Endothelial cell of umbilical vein (primary cell): ENCODE measurements around the gene CD248. TPM values are rescaled to one million over a fixed set of nuclear protein-coding genes. Genes with fewer than 3 reads are reported as not detected.

Experiments
- BruUV-seq: library from RNA; stranded (reverse); fragments of 400-500 nt; replicated peaks from 2 replicates; lab custom pipeline; 2021; lab: Mats Ljungman, UMichigan
- CTCF ChIA-PET: fragments of 300-600, 350-600 bp; sonication (Branson Sonifier 250); formaldehyde crosslinking; loops from one replicate; lab custom pipeline; 2021; ENCODE audit warnings: antibody characterized with exemption, inconsistent platforms; lab: Charles Lee
- POLR2A ChIA-PET: fragments of 300-600, 350-600 bp; sonication (Branson Sonifier 250); formaldehyde crosslinking; loops from one replicate; lab custom pipeline; 2021; ENCODE audit warnings: antibody characterized with exemption, inconsistent platforms; lab: Charles Lee
- DNase-seq: peaks from one replicate; pipeline ENCODE4 v3.0.0-alpha.2; 2011; ENCODE audit warnings: low read depth, low spot score
- FAIRE-seq: peaks from 2 replicates; lab custom pipeline; 2011; peaks lifted over from hg19 to GRCh38; lab: Jason Lieb, UNC
- H2AFZ ChIP-seq: 2 replicates; pipeline ENCODE4 v1.6.0; 2012; ENCODE audit warnings: low read depth, low read length, control low read depth, inconsistent platforms
- H3K27ac ChIP-seq: 2 replicates; pipeline ENCODE4 v1.5.1; 2011; ENCODE audit warnings: low read depth, mild to moderate bottlenecking, control low read depth, low read length, moderate library complexity; ENCODE audit not compliant: insufficient read depth
- H3K27me3 ChIP-seq, 2 experiments: 2 replicates each; pipeline versions ENCODE4 v1.6.0 to v1.6.1; 2011; ENCODE audit warnings: low read length in 2 of 2, mixed read lengths in 1 of 2; ENCODE audit not compliant: control insufficient read depth in 2 of 2, insufficient read depth in 2 of 2
- H3K36me3 ChIP-seq, 2 experiments: 2 replicates in 1 of 2; 3 replicates in 1 of 2; pipeline ENCODE4 v1.5.1; 2011; ENCODE audit warnings: low read length in 2 of 2, mild to moderate bottlenecking in 1 of 2, moderate library complexity in 1 of 2; ENCODE audit not compliant: control insufficient read depth in 2 of 2, insufficient read depth in 2 of 2; ENCODE audit errors: extremely low read depth in 1 of 2
- H3K4me1 ChIP-seq: 3 replicates; pipeline ENCODE4 v1.5.1; 2011; ENCODE audit warnings: mild to moderate bottlenecking, low read length; ENCODE audit not compliant: control insufficient read depth, insufficient read depth; ENCODE audit errors: extremely low read depth
- H3K4me2 ChIP-seq: 2 replicates; pipeline ENCODE4 v1.6.1; 2011; ENCODE audit warnings: low read length, control low read depth, mixed read lengths; ENCODE audit not compliant: insufficient read depth
- H3K4me3 ChIP-seq, 3 experiments: fragments of 200-600 bp in 1 of 3; sonication (generic), shearing (Covaris generic) in 1 of 3; replicated peaks in 1 of 3; 2 replicates each; pipeline ENCODE4 v1.5.1; 2011 to 2016; ENCODE audit warnings: control low read depth in 3 of 3, low read length in 3 of 3, mild to moderate bottlenecking in 2 of 3, inconsistent platforms in 1 of 3, low read depth in 1 of 3, moderate library complexity in 1 of 3; ENCODE audit not compliant: insufficient read depth in 1 of 3
- H3K79me2 ChIP-seq: 2 replicates; pipeline ENCODE4 v1.6.0; 2012; ENCODE audit warnings: low read length, inconsistent platforms; ENCODE audit not compliant: control insufficient read depth, insufficient read depth
- H3K9ac ChIP-seq: replicated peaks from 2 replicates; pipeline ENCODE3; 2011; ENCODE audit warnings: low read length, control low read depth; ENCODE audit not compliant: insufficient read depth; ENCODE audit errors: extremely low read depth
- H3K9me1 ChIP-seq: replicated peaks from 3 replicates; pipeline ENCODE4 v1.6.0; 2011; ENCODE audit warnings: mild to moderate bottlenecking, low read length; ENCODE audit not compliant: control insufficient read depth, insufficient read depth; ENCODE audit errors: extremely low read depth
- H3K9me3 ChIP-seq: replicated peaks from 2 replicates; pipeline ENCODE4 v1.5.1; 2012; ENCODE audit warnings: low read length, inconsistent platforms; ENCODE audit not compliant: control insufficient read depth, insufficient read depth
- H4K20me1 ChIP-seq: replicated peaks from 2 replicates; pipeline ENCODE3; 2011; ENCODE audit warnings: mild to moderate bottlenecking, low read length; ENCODE audit not compliant: control insufficient read depth, insufficient read depth; ENCODE audit errors: extremely low read depth
- CTCF ChIP-seq, 2 donors: IDR thresholded peaks; 1 replicate in 1 of 2; 2 replicates in 1 of 2; pipeline ENCODE4 v1.5.1; 2011; ENCODE audit warnings: low read length in 2 of 2, mild to moderate bottlenecking in 2 of 2, moderate library complexity in 2 of 2, control low read depth in 1 of 2, inconsistent platforms in 1 of 2, low read depth in 1 of 2; ENCODE audit not compliant: insufficient read depth in 1 of 2; ENCODE audit errors: extremely low read depth in 1 of 2
- FOS ChIP-seq: IDR thresholded peaks from 2 replicates; pipeline ENCODE4 v1.6.1; 2011; ENCODE audit warnings: mild to moderate bottlenecking, low read length, moderate library complexity, borderline replicate concordance; ENCODE audit not compliant: insufficient read depth
- GATA2 ChIP-seq: IDR thresholded peaks from 2 replicates; pipeline ENCODE4 v1.7.0; 2011; ENCODE audit warnings: low read depth, mild to moderate bottlenecking, moderate library complexity, mixed read lengths, low read length; ENCODE audit not compliant: insufficient read length, insufficient read depth
- JUN ChIP-seq: IDR thresholded peaks from 2 replicates; pipeline ENCODE4 v1.6.1; 2011; ENCODE audit warnings: borderline replicate concordance, low read depth; ENCODE audit not compliant: insufficient read length, insufficient read depth
- MYC ChIP-seq: IDR thresholded peaks from one replicate; pipeline ENCODE4 v1.6.1; 2011; ENCODE audit warnings: mild to moderate bottlenecking, low read depth, low read length
- POLR2A ChIP-seq: IDR thresholded peaks from 2 replicates; pipeline ENCODE4 v1.6.1; 2012; ENCODE audit warnings: low read depth, mild to moderate bottlenecking, control low read depth, low read length
- POLR2AphosphoS5 ChIP-seq: IDR thresholded peaks from 2 replicates; pipeline ENCODE4 v1.6.1; 2012; ENCODE audit warnings: low read depth, mild to moderate bottlenecking, control low read depth, low read length, moderate library complexity; ENCODE audit not compliant: insufficient read depth
- dilution Hi-C: fragments of 300-500 bp; cut with MboI; formaldehyde crosslinking; loops from one replicate; pipeline ENCODE4 v1.15.0; 2019; ENCODE audit warnings: low sequenced_read_pairs; ENCODE audit not compliant: extremely low pct_ligation_motif_present
- intact Hi-C: fragments of 100-400 bp; cut with micrococcal nuclease; formaldehyde crosslinking; loops from one replicate; pipeline ENCODE4 v1.10.0; 2022
- polyA plus RNA-seq, 4 experiments: library from polyadenylated mRNA; depleted of rRNA in 3 of 4; stranded (reverse) in 3 of 4; unstranded in 1 of 4; fragments of >200 nt; gene quantifications; 2 replicates each; pipeline versions ENCODE4 v1.2.1 to v1.2.3, GENCODE V29; 2011 to 2012; ENCODE audit warnings: missing spikeins in 1 of 4
- total RNA-seq: library from RNA; stranded (reverse); gene quantifications from 2 replicates; pipeline ENCODE4 v1.2.3, GENCODE V29; 2021
- TF ChIP-seq, protein P1 (sequence below): IDR thresholded peaks from 2 replicates; pipeline ENCODE4 v1.6.1; 2011; ENCODE audit not compliant: insufficient read depth, insufficient read length

CD248 gene
- total and polyA plus RNA-seq, 2 donors (not counting 3 experiments of a cell fraction or from before 2014, with no cell fraction given): 0.10 TPM; not detected in 1

DNA sequence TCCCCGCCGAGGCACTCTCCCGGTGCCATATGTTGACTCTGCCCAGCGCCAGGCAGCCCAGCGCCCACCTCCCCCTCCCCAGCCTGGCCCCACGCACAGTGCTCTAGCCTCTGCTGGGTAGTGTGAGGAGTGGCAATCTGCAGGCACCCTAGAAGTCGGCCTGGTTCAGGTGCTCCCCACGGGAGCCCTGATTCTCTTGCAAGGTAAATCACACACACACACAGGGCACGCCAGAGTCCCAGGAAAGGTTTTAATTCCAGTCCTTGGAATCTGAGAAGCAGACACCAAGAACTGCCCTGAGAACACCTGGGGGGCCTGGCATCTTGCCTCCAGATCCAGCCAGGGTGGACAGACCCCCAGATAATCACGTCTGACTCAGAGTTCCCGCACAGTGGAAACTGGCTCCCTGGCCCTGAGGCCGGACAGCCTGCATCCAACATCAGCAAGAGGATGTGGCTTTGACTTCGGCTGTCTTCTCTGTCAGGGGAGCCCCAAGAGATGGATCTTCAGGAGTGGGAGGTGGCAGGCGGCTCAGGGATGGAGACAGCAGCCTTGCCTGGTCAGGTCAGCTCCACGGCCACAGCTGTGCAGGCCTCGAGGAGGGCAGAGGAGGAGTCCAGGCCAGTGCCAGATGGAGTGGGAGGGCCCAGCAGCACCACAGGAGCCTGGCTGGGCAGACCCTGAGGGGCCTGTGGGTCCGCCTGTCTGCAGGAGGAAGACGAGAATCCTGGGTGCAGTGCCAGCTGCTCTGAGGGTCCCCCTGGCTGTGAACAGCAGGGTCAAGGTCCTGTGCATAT, 20.5 kb upstream of the CD248 start:
- Histone ChIP-seq H2AFZ (no peak overlapping the region), H3K4me1 (peaks cover 18% of the 10 kb centered on the region), H3K4me2 (no peak overlapping the region), H3K79me2 (no peaks in the 10 kb centered on the region), H3K36me3 (peaks cover 0 to 23% of the 10 kb centered on the region in 2 experiments), H3K9me3 (no peaks in the 10 kb centered on the region), H3K27me3 (no peaks in the 10 kb centered on the region), H3K9ac (peak overlapping the region; percentile 37), H3K9me1 (no peaks in the 10 kb centered on the region), H3K27ac (peak overlapping the region; percentile 91), H3K4me3 (no peak overlapping the region), H4K20me1 (no peaks in the 10 kb centered on the region)
- ChIA-PET POLR2A (interaction anchor here (0.6 kb wide), 1 partner anchor 1062 kb away, joined by 7 read pairs; no protein-coding TSS in a partner anchor), CTCF (interaction anchor here (0.7 to 8.7 kb wide), 3 partner anchors 9 to 26 kb away, joined by 3 to 225 read pairs (median 3); partner anchors contain the start of gene CD248)
- dilution Hi-C loops (no loop called here), intact Hi-C loops (loop anchor here (2.0 kb wide), 1 partner anchor 24 kb away; no protein-coding TSS in a partner anchor)
- no peak for DNase-seq
- no peak for FAIRE-seq
- TF ChIP-seq POLR2AphosphoS5 (no peak), CTCF (IDR thresholded peaks at IDR 0.05; ENCODE audit: extremely low read depth in 1 of 2, insufficient read depth in 1 of 2, low read depth in 1 of 2, low read length in 2 of 2) (no peak), FOS (no peak), POLR2A (no peak), MYC (no peak), GATA2 (no peak), JUN (no peak)
- TF ChIP-seq, protein P1, sequence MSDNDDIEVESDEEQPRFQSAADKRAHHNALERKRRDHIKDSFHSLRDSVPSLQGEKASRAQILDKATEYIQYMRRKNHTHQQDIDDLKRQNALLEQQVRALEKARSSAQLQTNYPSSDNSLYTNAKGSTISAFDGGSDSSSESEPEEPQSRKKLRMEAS: no peak
- BruUV-seq: no TSS peak
